Hepatic stellate cell (primary cell): Measurements from ENCODE around the gene KLHL29.
A peak's percentile ranks its signal among the peaks of the same experiment; 100 is the strongest.

Experiments
- DNase-seq: peaks from one replicate; pipeline ENCODE4 v3.0.0; 2011; ENCODE audit warnings: low spot score

Gene KLHL29

GRCh38 chr2:23397478-23397877 is 12.5 kb downstream of the KLHL29 start:
- DNase-seq = no peak

- DNase-seq = no peak
These were observed 14.8 kb downstream of the KLHL29 start for GRCh38 chr2:23399674-23400261.

DNA sequence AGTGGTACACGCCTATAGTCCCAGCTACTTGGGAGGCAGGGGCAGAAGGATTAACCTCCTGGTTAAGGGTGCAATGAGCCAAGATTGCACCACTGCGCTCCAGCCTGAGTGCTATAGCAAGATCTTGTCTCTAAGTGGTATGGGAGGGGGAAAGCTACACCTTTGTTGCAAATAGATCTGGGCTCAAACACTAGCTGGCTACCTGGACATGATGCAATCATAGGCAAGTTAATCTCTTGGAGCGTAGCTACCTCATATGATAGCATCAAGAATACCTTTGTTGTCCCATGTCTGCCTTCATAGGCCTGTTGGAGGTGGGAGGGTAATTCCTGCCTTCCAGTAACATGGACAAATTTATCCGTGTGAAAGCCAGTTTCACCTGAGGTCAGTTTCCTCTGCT is 15.7 kb downstream of the KLHL29 start:
- DNase-seq = no peak

GRCh38 chr2:23401427-23402204 is 16.6 kb downstream of the KLHL29 start:
- DNase-seq = no peak

GRCh38 chr2:23402205-23402740 is 17.3 kb downstream of the KLHL29 start:
- DNase-seq = no peak

DNA sequence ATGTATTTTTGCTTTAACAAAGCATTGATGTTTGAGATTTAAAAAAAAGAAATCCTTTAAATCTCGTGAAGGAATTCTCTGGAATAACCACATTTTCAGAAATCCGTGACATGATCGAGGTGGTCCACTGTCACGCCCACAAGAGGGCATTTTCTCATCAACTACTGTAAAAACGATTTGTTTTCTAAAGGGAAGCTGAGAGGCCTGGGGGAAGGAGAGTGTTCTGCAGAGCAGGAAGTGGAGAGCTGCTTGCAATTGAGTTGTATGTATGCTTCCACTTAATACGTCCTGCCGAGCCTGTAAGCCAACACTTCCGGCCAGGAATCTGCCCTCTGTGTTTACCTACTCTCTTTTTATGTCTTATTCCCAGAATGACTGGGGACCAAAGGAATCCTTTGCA is 19.4 kb downstream of the KLHL29 start:
- DNase-seq = peak; percentile 50

DNA sequence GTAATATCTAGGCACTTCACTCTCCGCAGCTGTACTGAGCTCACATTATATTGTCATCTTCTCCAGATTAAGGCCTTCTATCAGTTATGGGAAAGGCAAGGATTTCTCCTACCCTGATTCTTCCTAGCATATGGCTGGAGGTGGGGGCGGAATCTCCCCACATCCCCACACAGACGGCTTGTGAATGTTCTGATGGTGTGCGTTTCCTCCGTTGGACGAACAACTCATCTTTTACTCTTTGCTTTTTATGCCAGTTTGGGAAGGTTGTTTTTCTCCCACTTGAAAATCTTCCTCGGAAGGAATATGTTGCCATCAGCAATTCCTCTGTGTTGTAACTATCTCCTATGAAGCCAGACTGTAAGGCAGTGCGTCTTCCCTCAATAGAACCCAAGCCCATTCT is 24.3 kb downstream of the KLHL29 start:
- DNase-seq = no peak

DNA sequence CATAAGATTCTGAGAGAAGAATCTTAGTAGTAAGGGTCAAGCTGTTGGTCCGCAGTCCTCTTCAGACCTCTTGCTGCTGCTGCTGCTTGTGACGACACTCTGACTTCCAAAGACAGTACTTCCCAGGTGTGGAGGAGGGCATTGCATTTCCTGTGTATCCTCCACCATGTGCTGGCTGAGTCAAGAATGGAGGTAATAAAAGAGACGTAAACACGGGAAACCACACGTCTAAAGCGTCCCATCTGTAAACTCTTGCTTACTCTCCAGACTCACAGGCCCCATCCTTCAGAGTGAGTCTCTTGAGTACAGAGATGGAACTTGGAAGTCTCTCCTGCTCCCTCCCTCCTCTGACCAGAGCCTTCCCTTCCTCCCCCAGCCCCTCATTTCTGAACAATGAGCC is 25.6 kb downstream of the KLHL29 start:
- DNase-seq = no peak

GRCh38 chr2:23411752-23412431 is 26.9 kb downstream of the KLHL29 start:
- peak; percentile 73 for DNase-seq

DNA sequence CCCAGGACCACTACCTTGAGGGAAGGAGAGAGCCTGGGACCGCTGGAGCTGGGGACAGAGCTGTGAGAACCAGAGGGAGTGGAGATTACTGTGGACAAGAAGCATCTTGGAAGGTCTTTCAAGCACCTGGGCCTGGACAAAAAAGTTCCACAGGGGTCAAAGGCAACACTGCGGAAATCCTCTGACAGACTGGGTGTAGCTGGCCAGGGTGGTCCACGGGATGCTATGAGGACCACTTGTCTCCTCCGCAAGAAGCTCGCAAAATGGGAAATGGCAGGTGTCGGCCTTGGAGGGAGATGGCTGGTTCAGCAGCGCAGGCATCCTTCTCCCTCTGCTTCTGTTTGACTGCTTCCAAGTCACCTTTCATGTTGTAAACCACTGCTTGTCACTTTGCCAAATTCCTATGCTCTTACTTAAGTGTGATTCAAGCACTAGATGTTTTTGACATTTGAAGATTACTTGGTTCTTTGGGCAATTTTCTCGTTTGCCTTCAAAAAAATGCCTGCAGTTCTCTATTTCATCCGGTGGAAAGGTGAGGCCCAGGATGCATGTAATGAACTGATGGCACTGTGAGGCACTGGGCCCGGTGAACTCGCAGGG is 27.7 kb downstream of the KLHL29 start:
- DNase-seq = no peak

GRCh38 chr2:23413641-23414040 is 28.7 kb downstream of the KLHL29 start:
- DNase-seq = no peak

- DNase-seq = no peak
These were observed 29.1 kb downstream of the KLHL29 start for GRCh38 chr2:23414106-23414505.

DNA sequence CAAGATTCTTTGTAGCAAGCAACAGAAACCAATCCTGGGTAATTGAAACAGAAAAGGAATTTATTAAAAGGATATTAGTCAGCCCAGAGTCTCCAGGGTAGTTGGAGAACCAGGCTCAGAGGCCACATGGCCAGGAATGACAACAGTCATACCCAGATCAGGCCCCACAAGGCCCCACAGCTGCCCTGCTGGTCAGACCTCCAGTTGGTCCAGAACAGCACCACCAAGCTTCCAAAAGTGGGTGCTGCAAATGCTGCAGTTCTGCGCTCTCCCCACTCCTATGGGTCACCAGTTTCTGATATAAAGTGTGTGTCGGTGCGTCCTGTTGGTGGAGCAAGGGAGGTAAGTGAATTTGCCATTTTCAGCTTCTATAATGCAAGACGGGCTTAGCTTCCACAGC is 29.9 kb downstream of the KLHL29 start:
- DNase-seq = peak; percentile 58

DNA sequence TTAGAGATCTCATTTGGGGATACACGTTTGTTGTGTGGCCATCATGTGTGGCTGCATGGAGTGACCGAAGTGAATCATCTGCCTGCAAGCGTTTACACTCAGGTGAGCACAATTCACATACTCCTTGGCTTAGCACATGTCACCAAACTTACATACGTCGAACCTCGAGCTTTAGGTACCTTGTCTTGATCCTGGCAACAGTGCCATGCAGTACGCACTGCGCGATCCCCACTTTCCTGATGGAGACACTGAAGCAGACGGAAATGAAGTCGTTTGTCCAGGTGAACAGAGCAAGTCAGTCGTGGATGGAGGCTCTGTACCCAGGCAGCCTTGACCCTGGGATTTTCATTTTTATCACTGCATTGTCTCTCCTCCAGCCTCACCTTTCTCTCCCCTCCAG is 32.3 kb downstream of the KLHL29 start:
- no peak for DNase-seq

DNA sequence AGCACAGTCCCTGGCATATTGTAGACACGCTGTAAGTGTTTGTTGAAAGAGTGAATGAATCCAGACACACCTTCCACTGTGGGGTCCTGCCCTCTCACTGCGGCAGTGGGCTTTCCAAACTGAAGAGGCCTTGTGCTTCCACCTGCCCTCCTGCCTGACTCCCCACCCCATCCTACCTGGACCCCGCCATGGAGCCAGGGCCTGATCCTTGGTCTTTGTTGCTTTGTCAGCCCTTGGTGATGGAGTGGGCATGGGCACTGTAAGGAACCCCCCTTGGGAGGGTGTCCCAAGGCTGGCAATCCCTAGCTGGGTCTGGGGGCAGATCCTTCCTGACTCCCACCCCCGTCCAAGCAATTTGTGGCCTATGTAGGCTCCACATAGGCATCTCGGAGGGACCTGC is 33.1 kb downstream of the KLHL29 start:
- DNase-seq = no peak

DNA sequence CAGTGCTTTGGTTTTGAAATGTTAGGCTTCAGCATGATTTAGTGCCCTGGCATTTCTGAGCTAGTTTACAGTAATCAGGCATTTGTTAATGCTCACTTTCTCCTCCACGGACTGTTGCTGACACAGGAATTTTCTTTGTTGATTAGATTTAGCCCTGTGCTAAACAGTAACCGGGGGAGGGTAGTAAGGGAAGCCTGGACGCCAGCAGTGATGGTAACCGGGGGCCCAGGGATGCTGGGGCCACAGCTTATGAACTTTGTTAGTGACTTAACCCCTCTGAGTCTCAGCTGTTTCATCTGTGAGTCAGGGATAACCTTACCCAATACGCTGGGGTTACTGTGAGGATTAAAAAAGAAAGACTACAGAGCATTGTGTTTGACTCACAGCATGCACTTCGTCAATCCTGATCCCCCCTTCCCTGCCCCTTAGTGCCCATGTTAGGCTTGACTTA is 33.5 kb downstream of the KLHL29 start:
- peak; percentile 78 for DNase-seq

- no peak for DNase-seq
These were observed 34.5 kb downstream of the KLHL29 start for GRCh38 chr2:23419171-23420090.

GRCh38 chr2:23420091-23420839 is 35.3 kb downstream of the KLHL29 start:
- no peak for DNase-seq

GRCh38 chr2:23420840-23421476 is 36.0 kb downstream of the KLHL29 start:
- DNase-seq = no peak
